ENCODE results near the gene DCAF5.

GRCh38 chr14:69047255-69047654, 105.7 kb downstream of the DCAF5 start:
- TF ChIP-seq CTCF (IDR thresholded peaks at IDR 0.05) (no peak), EP300 (IDR thresholded peaks at IDR 0.05) (no peak), POLR2AphosphoS5 (IDR thresholded peaks at IDR 0.05) (no peak), POLR2A (IDR thresholded peaks at IDR 0.05) (no peak)
